Parathyroid adenoma (tissue), 2 donors: Measurements from ENCODE around the gene IFT80.

ENCODE experiments used
- H2AFZ ChIP-seq: fragments of 300-600 bp; sonication (generic); one replicate; pipeline ENCODE4 v1.7.0; 2017; ENCODE audit warnings: antibody characterized with exemption, mild to moderate bottlenecking
- H3K27ac ChIP-seq: fragments of 300-600 bp; sonication (generic); one replicate; pipeline ENCODE4 v1.7.0; 2017
- H3K27me3 ChIP-seq: fragments of 300-600 bp; sonication (generic); one replicate; pipeline ENCODE4 v1.7.0; 2017; ENCODE audit warnings: low read length; ENCODE audit not compliant: control insufficient read depth, insufficient read depth
- H3K36me3 ChIP-seq: fragments of 300-600 bp; sonication (generic); one replicate; pipeline ENCODE4 v1.7.0; 2017; ENCODE audit warnings: low read length; ENCODE audit not compliant: control insufficient read depth, insufficient read depth
- H3K4me1 ChIP-seq: fragments of 300-600 bp; sonication (generic); one replicate; pipeline ENCODE4 v1.7.0; 2017; ENCODE audit warnings: control low read depth
- H3K4me2 ChIP-seq: fragments of 300-600 bp; sonication (generic); one replicate; pipeline ENCODE4 v1.7.0; 2017; ENCODE audit warnings: low read length
- H3K4me3 ChIP-seq: fragments of 300-600 bp; sonication (generic); one replicate; pipeline ENCODE4 v1.7.0; 2017; ENCODE audit warnings: low read depth, low read length
- H3K79me2 ChIP-seq: fragments of 300-600 bp; sonication (generic); one replicate; pipeline ENCODE4 v1.7.0; 2017; ENCODE audit warnings: control low read depth
- H3K9ac ChIP-seq: fragments of 300-600 bp; sonication (generic); one replicate; pipeline ENCODE4 v1.7.0; 2017; ENCODE audit warnings: mild to moderate bottlenecking
- H3K9me3 ChIP-seq: fragments of 300-600 bp; sonication (generic); one replicate; pipeline ENCODE4 v1.7.0; 2017; ENCODE audit warnings: low read length; ENCODE audit not compliant: control insufficient read depth
- TF ChIP-seq, protein P1 (sequence below): fragments of 300-600 bp; sonication (generic); IDR thresholded peaks from one replicate; pipeline ENCODE4 v1.7.0; 2017; ENCODE audit warnings: antibody characterized with exemption, mild to moderate bottlenecking
- donor health status: primary hyperparathyroidism.

Gene IFT80

GRCh38 chr3:160444411-160444810 lies 45.4 kb upstream of the IFT80 start:
- no peak overlapping the region for H3K4me2 ChIP-seq
- TF ChIP-seq, protein P1, sequence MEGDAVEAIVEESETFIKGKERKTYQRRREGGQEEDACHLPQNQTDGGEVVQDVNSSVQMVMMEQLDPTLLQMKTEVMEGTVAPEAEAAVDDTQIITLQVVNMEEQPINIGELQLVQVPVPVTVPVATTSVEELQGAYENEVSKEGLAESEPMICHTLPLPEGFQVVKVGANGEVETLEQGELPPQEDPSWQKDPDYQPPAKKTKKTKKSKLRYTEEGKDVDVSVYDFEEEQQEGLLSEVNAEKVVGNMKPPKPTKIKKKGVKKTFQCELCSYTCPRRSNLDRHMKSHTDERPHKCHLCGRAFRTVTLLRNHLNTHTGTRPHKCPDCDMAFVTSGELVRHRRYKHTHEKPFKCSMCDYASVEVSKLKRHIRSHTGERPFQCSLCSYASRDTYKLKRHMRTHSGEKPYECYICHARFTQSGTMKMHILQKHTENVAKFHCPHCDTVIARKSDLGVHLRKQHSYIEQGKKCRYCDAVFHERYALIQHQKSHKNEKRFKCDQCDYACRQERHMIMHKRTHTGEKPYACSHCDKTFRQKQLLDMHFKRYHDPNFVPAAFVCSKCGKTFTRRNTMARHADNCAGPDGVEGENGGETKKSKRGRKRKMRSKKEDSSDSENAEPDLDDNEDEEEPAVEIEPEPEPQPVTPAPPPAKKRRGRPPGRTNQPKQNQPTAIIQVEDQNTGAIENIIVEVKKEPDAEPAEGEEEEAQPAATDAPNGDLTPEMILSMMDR, result no peak

DNA sequence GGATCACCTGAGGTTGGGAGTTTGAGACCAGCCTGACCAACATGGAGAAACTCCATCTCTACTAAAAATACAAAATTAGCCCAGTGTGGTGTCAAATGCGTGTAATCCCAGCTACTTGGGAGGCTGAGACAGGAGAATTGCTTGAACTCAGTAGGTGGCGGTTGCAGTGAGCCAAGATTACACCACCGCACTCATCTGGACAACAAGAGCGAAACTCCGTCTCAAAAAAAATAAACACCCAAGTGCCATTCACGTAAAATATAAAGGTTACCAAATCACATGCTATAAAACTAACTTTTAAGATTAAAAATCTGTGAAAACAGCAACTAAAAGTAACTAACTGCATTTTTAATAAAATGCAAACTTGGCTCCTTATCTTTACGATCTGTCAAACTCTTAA lies 41.7 kb upstream of the IFT80 start:
- H3K4me2 ChIP-seq, result no peak overlapping the region
- no peak overlapping the region for H3K9ac ChIP-seq
- H3K79me2 ChIP-seq, result no peaks in the 10 kb centered on the region
- no peak overlapping the region for H2AFZ ChIP-seq
- TF ChIP-seq, protein P1, result no peak
- no peaks in the 10 kb centered on the region for H3K4me1 ChIP-seq
- H3K27ac ChIP-seq, result no peak overlapping the region
- H3K27me3 ChIP-seq, result no peaks in the 10 kb centered on the region
- H3K36me3 ChIP-seq, result no peaks in the 10 kb centered on the region
- no peaks in the 10 kb centered on the region for H3K9me3 ChIP-seq
- H3K4me3 ChIP-seq, result no peak overlapping the region

More at GRCh38 chr3:160444411-160444810, 45.4 kb upstream of the IFT80 start:
- H3K79me2 ChIP-seq, result no peaks in the 10 kb centered on the region
- no peaks in the 10 kb centered on the region for H3K36me3 ChIP-seq
- H3K9me3 ChIP-seq, result no peaks in the 10 kb centered on the region
- H2AFZ ChIP-seq, result no peak overlapping the region
- H3K4me3 ChIP-seq, result no peak overlapping the region
- H3K4me1 ChIP-seq, result peaks cover 2% of the 10 kb centered on the region
- no peaks in the 10 kb centered on the region for H3K27me3 ChIP-seq
- H3K27ac ChIP-seq, result no peak overlapping the region
- no peak overlapping the region for H3K9ac ChIP-seq

DNA sequence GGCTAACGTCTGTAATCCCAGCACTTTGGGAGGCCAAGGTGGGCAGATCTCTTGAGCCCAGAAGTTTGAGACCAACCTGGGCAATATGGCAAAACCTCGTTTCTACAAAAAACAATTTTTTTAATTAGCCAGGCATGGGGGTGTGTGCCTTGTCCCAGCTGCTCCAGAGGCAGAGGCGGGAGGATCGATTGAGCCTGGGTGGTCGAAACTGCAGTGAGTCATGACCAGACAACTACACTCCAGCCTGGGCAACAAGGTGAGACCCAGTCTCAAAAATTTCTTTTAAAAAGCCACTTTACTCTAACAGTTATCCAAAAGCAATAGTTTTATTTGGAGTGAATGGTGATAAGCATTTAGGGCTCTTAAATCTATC lies 38.0 kb upstream of the IFT80 start:
- TF ChIP-seq, protein P1, result no peak
- Histone ChIP-seq H3K27ac (no peak overlapping the region), H2AFZ (no peak overlapping the region), H3K36me3 (no peaks in the 10 kb centered on the region), H3K9me3 (no peaks in the 10 kb centered on the region), H3K4me3 (no peak overlapping the region), H3K79me2 (no peaks in the 10 kb centered on the region), H3K4me2 (no peak overlapping the region), H3K9ac (no peak overlapping the region), H3K4me1 (no peaks in the 10 kb centered on the region), H3K27me3 (no peaks in the 10 kb centered on the region)

DNA sequence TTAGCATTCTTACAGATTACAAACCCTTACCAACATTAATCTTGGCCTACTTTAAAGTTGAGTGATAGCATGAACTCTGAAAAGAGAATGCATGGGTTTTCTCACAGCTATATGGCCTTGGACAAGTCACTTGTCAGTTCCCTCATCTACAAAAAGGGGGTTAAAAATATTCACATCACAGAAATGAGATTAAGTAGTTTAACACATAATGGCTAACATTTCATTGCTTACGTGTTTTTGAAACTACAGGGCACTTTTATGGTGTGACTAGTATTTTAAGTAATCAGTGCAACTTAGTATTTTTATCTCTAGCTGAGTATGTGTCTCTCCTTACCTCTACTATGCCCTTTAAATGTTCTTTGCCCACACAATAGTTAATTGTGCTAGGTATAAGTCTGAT lies 36.7 kb upstream of the IFT80 start:
- Histone ChIP-seq H3K9ac (no peak overlapping the region), H3K79me2 (no peaks in the 10 kb centered on the region), H3K4me3 (no peak overlapping the region), H3K9me3 (no peaks in the 10 kb centered on the region), H3K4me1 (no peaks in the 10 kb centered on the region), H3K27me3 (no peaks in the 10 kb centered on the region), H3K4me2 (no peak overlapping the region), H3K36me3 (no peaks in the 10 kb centered on the region), H3K27ac (no peak overlapping the region), H2AFZ (no peak overlapping the region)
- TF ChIP-seq, protein P1, result no peak

GRCh38 chr3:160435095-160435494 lies 36.1 kb upstream of the IFT80 start:
- H3K9me3 ChIP-seq, result no peaks in the 10 kb centered on the region
- no peak overlapping the region for H3K4me3 ChIP-seq
- H3K27ac ChIP-seq, result no peak overlapping the region
- no peak overlapping the region for H2AFZ ChIP-seq
- no peak overlapping the region for H3K9ac ChIP-seq
- no peaks in the 10 kb centered on the region for H3K79me2 ChIP-seq
- H3K27me3 ChIP-seq, result no peaks in the 10 kb centered on the region
- TF ChIP-seq, protein P1, result no peak
- no peaks in the 10 kb centered on the region for H3K36me3 ChIP-seq
- no peak overlapping the region for H3K4me2 ChIP-seq
- H3K4me1 ChIP-seq, result no peaks in the 10 kb centered on the region
